GM12891 (cell line): ENCODE measurements around the gene ST7.

ENCODE experiments used
- POLR2A ChIP-seq: IDR thresholded peaks from 2 replicates; pipeline ENCODE4 v1.6.1; 2011; ENCODE audit warnings: low read depth, low read length, control low read depth
- POLR2AphosphoS5 ChIP-seq: IDR thresholded peaks from 2 replicates; pipeline ENCODE4 v1.6.1; 2011; ENCODE audit warnings: low read depth, low read length, control low read depth
- TAF1 ChIP-seq: IDR thresholded peaks from 2 replicates; pipeline ENCODE4 v1.6.1; 2011; ENCODE audit warnings: low read depth, low read length, control low read depth

DNA sequence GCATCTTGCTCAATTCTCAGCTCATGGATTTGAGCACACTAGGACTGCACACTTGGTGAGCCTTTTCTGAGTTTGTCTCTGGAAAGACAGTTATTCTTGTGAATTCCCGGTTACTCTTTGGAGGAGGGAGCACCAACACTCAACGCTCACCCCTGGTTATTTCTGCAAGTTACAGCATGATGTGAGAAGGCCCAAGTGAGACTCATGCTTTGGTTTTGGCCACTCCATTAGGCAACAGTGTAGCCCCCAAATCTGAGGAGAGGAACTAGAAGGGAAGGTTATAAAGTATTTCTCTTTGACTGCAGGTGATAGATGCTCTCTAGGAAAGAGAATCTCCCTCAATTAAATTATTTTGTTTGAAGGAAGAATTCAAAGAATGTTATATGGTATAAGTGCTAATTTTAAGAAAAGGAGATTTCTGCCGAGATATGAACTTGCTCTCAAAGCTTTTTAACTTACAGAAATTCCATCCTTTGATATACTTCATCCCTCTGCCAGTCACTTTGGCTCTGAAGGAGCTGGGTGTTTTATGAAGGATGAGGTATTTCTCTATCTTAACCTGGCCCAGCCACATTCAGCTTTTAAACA is 186.2 kb downstream of the ST7 start:
- TF ChIP-seq POLR2A (no peak), POLR2AphosphoS5 (no peak), TAF1 (no peak)
